Fibroblast of pulmonary artery (primary cell): ENCODE results near the gene LRCH1.

Experiments used
- DNase-seq: peaks from one replicate; pipeline ENCODE4 v3.0.0-alpha.2; 2010; ENCODE audit warnings: low read depth
- H3K4me3 ChIP-seq: replicated peaks from 2 replicates; pipeline ENCODE4 v1.5.1; 2011; ENCODE audit warnings: low read depth, mild to moderate bottlenecking, control low read depth, low read length, moderate library complexity
- CTCF ChIP-seq: IDR thresholded peaks from 2 replicates; pipeline ENCODE4 v1.5.1; 2011; ENCODE audit warnings: mild to moderate bottlenecking, control low read depth, low read length, inconsistent platforms; ENCODE audit errors: missing control alignments

Gene LRCH1

GRCh38 chr13:46736541-46737310 is 183.8 kb downstream of the LRCH1 start:
- TF ChIP-seq CTCF: no peak
- DNase-seq: no peak
- no peak overlapping the region for H3K4me3 ChIP-seq

GRCh38 chr13:46738055-46738454 is 185.1 kb downstream of the LRCH1 start:
- H3K4me3 ChIP-seq: no peak overlapping the region
- no peak for TF ChIP-seq CTCF
- DNase-seq: no peak

GRCh38 chr13:46738766-46739165 is 185.8 kb downstream of the LRCH1 start:
- H3K4me3 ChIP-seq: no peak overlapping the region
- no peak for DNase-seq
- TF ChIP-seq CTCF: no peak

- no peak for TF ChIP-seq CTCF
- H3K4me3 ChIP-seq: no peak overlapping the region
- no peak for DNase-seq
Observed at GRCh38 chr13:46739447-46740098, 186.6 kb downstream of the LRCH1 start.

GRCh38 chr13:46743191-46743590 is 190.2 kb downstream of the LRCH1 start:
- H3K4me3 ChIP-seq: no peak overlapping the region
- DNase-seq: peak; percentile 23
- no peak for TF ChIP-seq CTCF

GRCh38 chr13:46745062-46745461 is 192.1 kb downstream of the LRCH1 start:
- DNase-seq: no peak
- H3K4me3 ChIP-seq: no peak overlapping the region
- TF ChIP-seq CTCF: no peak
